Measurements from ENCODE around the gene PRIM2. TPM values are rescaled to one million over a fixed set of nuclear protein-coding genes. Genes with fewer than 3 reads are reported as not detected.
"Not testable (repeated sequence)": the region's sequence is repeated elsewhere in the genome, so short reads cannot be mapped to it uniquely, and the experiment has no call there.

PRIM2 gene
- polyA plus RNA-seq, 1 donor (not counting 4 experiments of a cell fraction or from before 2014, with no cell fraction given), result 12.8 TPM

DNA sequence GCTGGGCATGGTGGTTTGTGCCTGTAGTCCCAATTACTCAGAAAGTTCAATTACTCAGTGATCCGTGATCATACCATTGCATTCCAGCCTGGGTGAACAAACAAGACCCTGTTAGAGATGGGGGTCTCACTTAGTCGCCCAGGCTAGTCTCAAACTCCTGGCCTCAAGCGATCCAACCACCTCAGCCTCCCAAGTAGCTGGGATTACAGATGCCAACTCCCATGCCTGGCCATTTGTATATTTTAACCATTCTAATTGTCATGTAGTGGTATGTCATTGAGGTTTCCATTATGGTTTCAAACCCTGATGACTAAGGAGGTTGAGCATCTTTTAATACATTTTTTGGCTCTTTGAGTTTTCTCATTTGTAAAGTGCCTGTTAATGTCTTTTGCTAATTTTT is 58.7 kb downstream of the PRIM2 start:
- H3K4me3 ChIP-seq (ENCODE audit: control insufficient read depth in 2 of 3, extremely low read depth in 1 of 3, insufficient read depth in 2 of 3, low read depth in 1 of 3, low read length in 3 of 3); DNase-seq (ENCODE audit: low read depth, low spot score); H3K4me1 ChIP-seq (ENCODE audit: control insufficient read depth, extremely low read depth, insufficient read depth, low read length); H3K9ac ChIP-seq (ENCODE audit: control insufficient read depth, extremely low read depth, insufficient read depth, low read length); H3K4me2 ChIP-seq (ENCODE audit: control insufficient read depth, extremely low read depth, insufficient read depth, low read depth, low read length); H2AFZ ChIP-seq (ENCODE audit: control insufficient read depth, low read length); H3K27ac ChIP-seq (ENCODE audit: control insufficient read depth, insufficient read depth, low read length); H4K20me1 ChIP-seq (ENCODE audit: control insufficient read depth, extremely low read depth, insufficient read depth, low read length); H3K27me3 ChIP-seq (ENCODE audit: control insufficient read depth, extremely low read depth, insufficient read depth, low read length); H3K79me2 ChIP-seq (ENCODE audit: control insufficient read depth, insufficient read depth, low read length); dilution Hi-C loops (cut with MboI; ENCODE audit: extremely low pct_ligation_motif_present, low sequenced_read_pairs); H3K9me1 ChIP-seq (ENCODE audit: control insufficient read depth, extremely low read depth, insufficient read depth, low read length); H3K36me3 ChIP-seq (ENCODE audit: control insufficient read depth in 2 of 2, extremely low read depth in 1 of 2, insufficient read depth in 2 of 2, low read length in 2 of 2); H3K9me3 ChIP-seq (ENCODE audit: control insufficient read depth, low read depth, low read length); FAIRE-seq: not testable (repeated sequence)

DNA sequence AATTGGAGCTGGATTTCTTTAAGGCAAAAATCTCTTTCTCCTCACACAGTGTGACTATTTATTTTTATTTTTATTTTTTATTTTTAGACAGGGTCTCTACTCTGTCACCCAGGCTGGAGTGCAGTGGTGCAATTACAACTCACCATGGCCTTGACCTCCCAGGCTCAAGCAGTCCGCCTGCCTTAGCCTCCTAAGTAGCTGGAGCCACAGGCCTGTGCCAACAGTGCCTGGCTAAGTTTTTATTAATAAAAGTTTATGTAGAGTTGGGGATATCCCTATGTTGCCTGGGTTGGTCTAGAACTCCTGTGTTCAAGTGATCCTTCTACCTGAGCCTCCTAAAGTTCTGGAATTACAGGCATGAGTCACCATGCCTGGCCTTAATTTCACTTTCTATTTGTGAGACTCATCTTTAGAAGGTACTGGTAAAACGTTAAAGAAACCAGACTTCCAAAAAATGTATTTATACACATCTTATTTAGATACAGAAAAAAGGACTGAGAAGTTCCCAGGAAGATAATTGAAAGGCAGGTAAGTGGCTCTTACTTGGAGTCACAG is 71.7 kb downstream of the PRIM2 start:
- H3K79me2 ChIP-seq (ENCODE audit: control insufficient read depth, insufficient read depth, low read length); H3K4me1 ChIP-seq (ENCODE audit: control insufficient read depth, extremely low read depth, insufficient read depth, low read length); H3K9me1 ChIP-seq (ENCODE audit: control insufficient read depth, extremely low read depth, insufficient read depth, low read length); H2AFZ ChIP-seq (ENCODE audit: control insufficient read depth, low read length); H3K27me3 ChIP-seq (ENCODE audit: control insufficient read depth, extremely low read depth, insufficient read depth, low read length); H4K20me1 ChIP-seq (ENCODE audit: control insufficient read depth, extremely low read depth, insufficient read depth, low read length); H3K9ac ChIP-seq (ENCODE audit: control insufficient read depth, extremely low read depth, insufficient read depth, low read length); FAIRE-seq; dilution Hi-C loops (cut with MboI; ENCODE audit: extremely low pct_ligation_motif_present, low sequenced_read_pairs); DNase-seq (ENCODE audit: low read depth, low spot score); H3K4me3 ChIP-seq (ENCODE audit: control insufficient read depth in 2 of 3, extremely low read depth in 1 of 3, insufficient read depth in 2 of 3, low read depth in 1 of 3, low read length in 3 of 3); H3K27ac ChIP-seq (ENCODE audit: control insufficient read depth, insufficient read depth, low read length); H3K9me3 ChIP-seq (ENCODE audit: control insufficient read depth, low read depth, low read length); H3K4me2 ChIP-seq (ENCODE audit: control insufficient read depth, extremely low read depth, insufficient read depth, low read depth, low read length); H3K36me3 ChIP-seq (ENCODE audit: control insufficient read depth in 2 of 2, extremely low read depth in 1 of 2, insufficient read depth in 2 of 2, low read length in 2 of 2): not testable (repeated sequence)

DNA sequence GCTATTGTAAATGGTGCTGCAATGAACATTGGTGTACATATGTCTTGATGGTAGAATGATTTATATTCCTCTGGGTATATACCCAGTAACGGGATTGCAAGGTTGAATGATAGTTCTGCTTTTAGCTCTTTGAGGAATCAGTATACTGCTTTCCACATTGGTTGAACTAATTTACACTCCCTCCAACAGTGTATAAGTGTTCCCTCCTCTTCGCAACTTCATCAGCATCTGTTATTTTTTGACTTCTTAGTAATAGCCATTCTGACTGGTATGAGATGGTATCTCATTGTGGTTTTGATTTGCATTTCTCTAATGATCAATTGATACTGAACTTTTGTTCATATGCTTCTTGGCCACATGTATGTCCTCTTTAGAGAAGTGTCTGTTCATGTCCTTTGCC is 73.4 kb downstream of the PRIM2 start:
- H3K9ac ChIP-seq (ENCODE audit: control insufficient read depth, extremely low read depth, insufficient read depth, low read length); H3K4me1 ChIP-seq (ENCODE audit: control insufficient read depth, extremely low read depth, insufficient read depth, low read length); H4K20me1 ChIP-seq (ENCODE audit: control insufficient read depth, extremely low read depth, insufficient read depth, low read length); H3K27ac ChIP-seq (ENCODE audit: control insufficient read depth, insufficient read depth, low read length); H2AFZ ChIP-seq (ENCODE audit: control insufficient read depth, low read length); H3K4me3 ChIP-seq (ENCODE audit: control insufficient read depth in 2 of 3, extremely low read depth in 1 of 3, insufficient read depth in 2 of 3, low read depth in 1 of 3, low read length in 3 of 3); FAIRE-seq; H3K9me3 ChIP-seq (ENCODE audit: control insufficient read depth, low read depth, low read length); dilution Hi-C loops (cut with MboI; ENCODE audit: extremely low pct_ligation_motif_present, low sequenced_read_pairs); H3K79me2 ChIP-seq (ENCODE audit: control insufficient read depth, insufficient read depth, low read length); H3K36me3 ChIP-seq (ENCODE audit: control insufficient read depth in 2 of 2, extremely low read depth in 1 of 2, insufficient read depth in 2 of 2, low read length in 2 of 2); H3K4me2 ChIP-seq (ENCODE audit: control insufficient read depth, extremely low read depth, insufficient read depth, low read depth, low read length); H3K9me1 ChIP-seq (ENCODE audit: control insufficient read depth, extremely low read depth, insufficient read depth, low read length); DNase-seq (ENCODE audit: low read depth, low spot score); H3K27me3 ChIP-seq (ENCODE audit: control insufficient read depth, extremely low read depth, insufficient read depth, low read length): not testable (repeated sequence)

DNA sequence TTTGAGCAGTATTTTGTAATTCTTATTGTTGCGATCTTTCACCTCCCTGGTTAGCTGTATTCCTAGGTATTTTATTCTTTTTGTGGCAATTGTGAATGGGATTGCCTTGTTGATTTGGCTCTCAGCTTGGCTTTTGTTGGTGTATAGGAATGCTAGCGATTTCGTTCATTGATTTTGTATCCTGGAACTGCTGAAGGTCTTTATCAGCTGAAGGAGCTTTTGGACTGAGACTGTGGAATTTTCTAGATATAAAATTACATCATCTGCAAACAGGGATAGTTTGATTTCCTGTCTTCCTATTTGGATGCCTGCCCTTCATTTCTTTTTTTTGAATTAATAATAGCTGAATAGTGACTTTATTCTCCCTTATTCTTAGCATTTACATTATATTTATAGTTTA is 74.6 kb downstream of the PRIM2 start:
- H3K4me3 ChIP-seq (ENCODE audit: control insufficient read depth in 2 of 3, extremely low read depth in 1 of 3, insufficient read depth in 2 of 3, low read depth in 1 of 3, low read length in 3 of 3); dilution Hi-C loops (cut with MboI; ENCODE audit: extremely low pct_ligation_motif_present, low sequenced_read_pairs); H3K9me1 ChIP-seq (ENCODE audit: control insufficient read depth, extremely low read depth, insufficient read depth, low read length); FAIRE-seq; H2AFZ ChIP-seq (ENCODE audit: control insufficient read depth, low read length); DNase-seq (ENCODE audit: low read depth, low spot score); H3K79me2 ChIP-seq (ENCODE audit: control insufficient read depth, insufficient read depth, low read length); H3K27ac ChIP-seq (ENCODE audit: control insufficient read depth, insufficient read depth, low read length); H4K20me1 ChIP-seq (ENCODE audit: control insufficient read depth, extremely low read depth, insufficient read depth, low read length); H3K4me1 ChIP-seq (ENCODE audit: control insufficient read depth, extremely low read depth, insufficient read depth, low read length); H3K27me3 ChIP-seq (ENCODE audit: control insufficient read depth, extremely low read depth, insufficient read depth, low read length); H3K9me3 ChIP-seq (ENCODE audit: control insufficient read depth, low read depth, low read length); H3K4me2 ChIP-seq (ENCODE audit: control insufficient read depth, extremely low read depth, insufficient read depth, low read depth, low read length); H3K36me3 ChIP-seq (ENCODE audit: control insufficient read depth in 2 of 2, extremely low read depth in 1 of 2, insufficient read depth in 2 of 2, low read length in 2 of 2); H3K9ac ChIP-seq (ENCODE audit: control insufficient read depth, extremely low read depth, insufficient read depth, low read length): not testable (repeated sequence)

DNA sequence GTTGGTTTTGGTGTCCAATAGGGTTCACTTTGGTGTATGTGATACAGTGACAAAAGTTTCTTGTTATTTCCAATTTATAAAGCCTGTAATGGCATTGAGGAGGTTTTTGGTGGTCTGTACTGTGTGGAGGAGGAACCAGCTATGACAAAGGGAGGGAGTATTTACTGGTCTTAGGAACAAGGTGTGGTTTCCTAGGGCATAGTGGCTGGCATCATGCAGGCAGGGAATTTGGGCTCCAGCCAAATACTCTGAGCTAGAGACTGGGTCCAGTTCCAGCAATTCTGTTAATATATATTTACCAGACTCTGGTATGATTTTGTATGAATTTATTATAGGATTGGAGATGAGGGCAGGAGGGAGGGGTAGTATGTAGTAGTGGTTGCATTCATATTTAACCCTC is 101.9 kb downstream of the PRIM2 start:
- FAIRE-seq; H3K4me2 ChIP-seq (ENCODE audit: control insufficient read depth, extremely low read depth, insufficient read depth, low read depth, low read length); dilution Hi-C loops (cut with MboI; ENCODE audit: extremely low pct_ligation_motif_present, low sequenced_read_pairs); H3K27me3 ChIP-seq (ENCODE audit: control insufficient read depth, extremely low read depth, insufficient read depth, low read length); H2AFZ ChIP-seq (ENCODE audit: control insufficient read depth, low read length); H3K4me3 ChIP-seq (ENCODE audit: control insufficient read depth in 2 of 3, extremely low read depth in 1 of 3, insufficient read depth in 2 of 3, low read depth in 1 of 3, low read length in 3 of 3); H3K36me3 ChIP-seq (ENCODE audit: control insufficient read depth in 2 of 2, extremely low read depth in 1 of 2, insufficient read depth in 2 of 2, low read length in 2 of 2); DNase-seq (ENCODE audit: low read depth, low spot score); H3K27ac ChIP-seq (ENCODE audit: control insufficient read depth, insufficient read depth, low read length); H3K79me2 ChIP-seq (ENCODE audit: control insufficient read depth, insufficient read depth, low read length); H3K9ac ChIP-seq (ENCODE audit: control insufficient read depth, extremely low read depth, insufficient read depth, low read length); H4K20me1 ChIP-seq (ENCODE audit: control insufficient read depth, extremely low read depth, insufficient read depth, low read length); H3K4me1 ChIP-seq (ENCODE audit: control insufficient read depth, extremely low read depth, insufficient read depth, low read length); H3K9me3 ChIP-seq (ENCODE audit: control insufficient read depth, low read depth, low read length); H3K9me1 ChIP-seq (ENCODE audit: control insufficient read depth, extremely low read depth, insufficient read depth, low read length): not testable (repeated sequence)

Measured in keratinocyte (primary cell).